Measurements from ENCODE around the gene REV3L.

- TF ChIP-seq CTCF (IDR thresholded peaks at IDR 0.05; ENCODE audit: insufficient read depth, low read length, poor library complexity, severe bottlenecking) (no peak), EZH2phosphoT487 (conservative IDR thresholded peaks at IDR 0.05; ENCODE audit: low read length) (no peak)
These were observed 79.6 kb downstream of the REV3L start for GRCh38 chr6:111403388-111403787.

Data from SU-DHL-6 (cell line).